ENCODE results near the gene ARHGAP45.

DNA sequence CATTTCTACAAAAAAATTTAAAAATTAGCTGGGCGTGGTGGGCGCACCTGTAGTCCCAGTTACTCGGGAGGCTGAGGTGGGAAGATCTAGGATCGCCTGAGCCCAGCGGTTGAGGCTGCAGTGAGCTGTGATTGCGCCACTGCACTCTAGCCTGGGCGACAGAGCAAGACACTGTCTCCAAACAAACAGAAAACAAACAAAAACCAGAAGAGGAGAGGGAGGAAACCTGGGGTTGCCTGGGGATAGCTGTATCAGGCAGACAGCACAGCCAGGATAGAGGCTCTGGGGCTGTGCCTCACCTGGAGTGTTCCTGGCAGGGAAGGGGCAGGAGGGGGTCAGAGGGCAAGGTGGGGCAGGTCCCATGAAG lies 30.8 kb downstream of the ARHGAP45 start:
- TF ChIP-seq CTCF (IDR thresholded peaks at IDR 0.05) (no peak), POLR2A (IDR thresholded peaks at IDR 0.05) (no peak), POLR2AphosphoS5 (IDR thresholded peaks at IDR 0.05) (no peak)

Measured in suprapubic skin (tissue), 4 donors.